Body of pancreas (tissue), 4 donors: ENCODE results near the gene FSTL1.

ENCODE experiments used
- CTCF ChIP-seq, 7 experiments: fragments of 450-650 bp in 4 of 7; fragments of 200-600 bp in 3 of 7; sonication (generic) in 3 of 7; IDR thresholded peaks; one replicate each; pipeline ENCODE4 v1.5.1; 2016 to 2019; ENCODE audit warnings: antibody characterized with exemption in 7 of 7
- POLR2A ChIP-seq, 3 donors: fragments of 450-650 bp; IDR thresholded peaks; one replicate each; pipeline ENCODE4 v1.6.1; 2016; ENCODE audit warnings: antibody characterized with exemption in 3 of 3, mild to moderate bottlenecking in 2 of 3

GRCh38 chr3:120417272-120417911 lies 33.4 kb downstream of the FSTL1 start:
- TF ChIP-seq CTCF (IDR thresholded peaks at IDR 0.05) (peak; percentile 83 to 97 (median 95)), POLR2A (IDR thresholded peaks at IDR 0.05) (peak in 2 of 3 donors; percentile 32 to 45)
